ENCODE results near the gene CCDC28B.

The CCDC28B gene

GRCh38 chr1:32208891-32209328 is 8.5 kb downstream of the CCDC28B start, which contains the start of gene DCDC2B:
TSS of gene DCDC2B (plus strand) at chr1:32209089. CDS start at chr1:32209094, 5 bp downstream.
- TF ChIP-seq CTCF (IDR thresholded peaks at IDR 0.05; ENCODE audit: low read depth, low read length), result no peak
- no peak within 1 kb of the TSS for H3K4me3 ChIP-seq (ENCODE audit: low read depth, low read length)

DNA sequence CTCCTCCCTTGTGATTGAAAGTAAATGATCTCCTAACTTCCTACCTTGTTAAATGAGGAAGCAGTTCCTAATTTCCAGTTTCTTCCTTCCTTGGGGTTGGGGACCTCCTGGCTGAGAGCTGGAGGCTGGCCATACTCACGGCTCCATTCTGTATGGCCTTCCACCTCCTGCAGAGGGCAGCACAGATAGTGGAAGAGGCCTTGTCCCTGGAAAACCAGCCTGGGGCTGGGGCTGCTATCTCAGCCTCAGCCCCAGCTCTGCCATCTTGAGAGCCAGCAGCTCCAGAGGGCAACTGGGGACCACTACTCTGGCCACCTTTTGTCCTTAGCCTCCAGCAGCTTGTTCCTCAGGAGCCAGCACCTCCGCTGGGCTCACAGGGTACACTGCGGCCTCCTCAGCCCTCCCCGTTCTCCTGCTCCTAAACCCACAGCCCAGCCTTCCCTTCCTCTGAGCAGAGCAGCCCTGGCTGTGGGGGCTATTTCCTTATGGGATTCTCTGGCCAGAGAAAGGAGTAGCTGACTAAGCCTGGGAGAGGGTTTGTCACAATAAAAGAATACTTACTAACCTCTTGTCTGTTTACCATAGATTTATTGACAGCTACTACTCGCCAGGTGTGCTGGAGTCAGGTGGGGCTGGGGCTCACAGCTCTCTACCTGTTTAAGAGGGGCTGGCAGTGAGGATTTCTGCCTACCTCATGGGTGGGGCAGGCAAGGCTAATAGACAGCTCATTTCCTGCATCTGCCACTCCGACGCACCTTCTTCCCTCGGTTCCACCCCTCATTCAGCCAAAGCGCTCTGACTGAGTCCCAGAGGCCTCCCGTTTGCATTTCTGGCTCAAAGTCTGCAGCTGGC is 15.5 kb downstream of the CCDC28B start:
- peak; percentile 90 for TF ChIP-seq CTCF (IDR thresholded peaks at IDR 0.05; ENCODE audit: low read depth, low read length)
- no peak overlapping the region for H3K4me3 ChIP-seq (ENCODE audit: low read depth, low read length)

DNA sequence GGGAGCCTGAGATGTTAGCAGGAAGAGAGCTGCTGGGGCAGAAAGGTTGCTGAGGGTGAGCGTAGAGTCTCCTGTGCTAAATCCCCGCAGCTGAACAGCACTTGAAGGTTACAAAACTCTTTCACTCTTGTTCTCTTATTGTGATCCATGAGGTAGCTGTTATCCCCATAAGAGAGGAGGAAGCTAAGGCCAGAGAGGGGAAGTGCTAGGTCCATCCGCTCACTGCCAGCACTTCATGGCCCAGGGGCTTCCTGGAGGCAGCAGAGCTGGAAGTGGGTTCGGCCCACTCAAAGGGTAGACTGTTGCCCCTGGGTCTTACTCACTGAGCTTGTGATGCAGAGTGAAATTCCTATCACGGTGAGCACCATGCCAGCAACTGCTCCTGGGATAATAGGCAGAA is 16.2 kb downstream of the CCDC28B start:
- TF ChIP-seq CTCF (IDR thresholded peaks at IDR 0.05; ENCODE audit: low read depth, low read length), result no peak
- no peak overlapping the region for H3K4me3 ChIP-seq (ENCODE audit: low read depth, low read length)

DNA sequence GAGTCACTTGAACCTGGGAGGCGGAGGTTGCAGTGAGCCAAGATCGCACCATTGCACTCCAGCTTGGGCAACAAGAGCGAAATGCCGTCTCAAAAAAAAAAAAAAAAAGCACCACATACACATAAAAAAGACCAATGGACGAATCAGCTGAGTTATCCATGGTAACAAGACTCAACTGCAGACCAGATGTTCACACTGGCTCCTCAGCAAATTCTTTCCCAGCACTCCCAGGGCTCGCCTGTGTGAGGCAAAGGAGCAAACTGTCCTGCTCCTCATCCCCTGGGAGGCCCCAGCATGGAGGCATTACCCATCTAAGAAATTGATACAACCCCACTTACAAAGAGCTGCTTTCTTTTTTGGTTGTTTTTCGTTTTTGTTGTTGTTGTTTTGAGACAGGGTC is 18.6 kb downstream of the CCDC28B start:
- H3K4me3 ChIP-seq (ENCODE audit: low read depth, low read length), result no peak overlapping the region
- no peak for TF ChIP-seq CTCF (IDR thresholded peaks at IDR 0.05; ENCODE audit: low read depth, low read length)

DNA sequence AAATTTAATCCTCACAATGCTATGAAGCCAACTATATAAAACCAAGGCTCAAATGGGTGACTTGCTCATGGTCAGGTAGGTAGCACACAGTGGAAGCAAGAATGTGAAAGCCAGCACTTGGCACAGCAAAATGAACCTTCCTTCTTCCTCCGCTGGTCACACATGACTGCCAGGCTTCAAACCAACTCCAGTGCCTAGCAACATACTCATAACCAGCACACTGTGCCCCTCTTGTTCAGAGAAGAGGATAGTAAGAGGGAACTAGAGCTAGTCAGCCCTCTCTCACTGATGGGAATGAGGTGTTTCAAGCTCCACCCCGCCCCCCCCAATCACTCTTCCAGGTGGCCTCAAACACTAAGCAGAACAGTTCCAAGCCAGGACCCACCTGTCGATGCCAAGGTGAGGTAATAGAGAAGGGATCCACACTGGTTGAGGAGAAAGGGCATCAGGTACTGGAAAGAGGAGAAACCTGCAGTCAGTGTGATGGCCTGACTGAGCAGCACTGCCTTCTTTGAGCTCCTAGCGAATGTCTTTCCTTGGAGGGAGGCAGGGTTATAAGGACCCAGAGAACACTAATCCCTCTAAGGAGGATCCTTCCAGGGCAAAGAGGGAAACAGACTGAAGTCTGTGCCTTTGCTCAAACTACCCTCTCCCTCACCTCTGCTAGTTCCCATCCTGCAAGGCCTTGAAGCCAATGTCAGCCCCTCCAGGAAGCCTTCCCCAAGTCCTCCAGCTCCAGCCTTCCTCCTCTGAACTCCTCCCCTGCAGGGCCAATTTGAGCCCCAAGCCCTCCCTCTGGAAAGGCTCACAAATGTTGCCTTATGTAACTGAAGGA is 20.6 kb downstream of the CCDC28B start:
- peak overlapping the region; percentile 83 for H3K4me3 ChIP-seq (ENCODE audit: low read depth, low read length)
- no peak for TF ChIP-seq CTCF (IDR thresholded peaks at IDR 0.05; ENCODE audit: low read depth, low read length)

DNA sequence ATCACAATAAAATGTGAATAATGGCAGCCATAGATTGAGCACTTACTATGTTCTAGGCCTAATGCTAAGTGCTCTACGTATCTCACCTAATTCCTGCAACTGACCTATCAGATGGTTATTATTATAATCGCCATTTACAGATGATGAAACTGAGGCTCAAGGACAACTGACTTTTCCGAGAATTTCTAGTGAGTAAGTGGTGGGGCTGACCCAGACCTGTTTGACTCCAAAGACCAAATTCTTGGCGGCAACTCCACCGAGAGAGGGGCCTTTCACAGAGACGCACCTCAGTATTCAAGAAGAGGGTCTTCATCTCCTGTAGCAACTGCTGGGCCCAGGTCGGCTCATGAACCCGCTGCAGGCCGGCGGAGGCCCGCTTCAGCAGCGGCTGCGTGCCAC is 21.2 kb downstream of the CCDC28B start:
- H3K4me3 ChIP-seq (ENCODE audit: low read depth, low read length), result peak overlapping the region; percentile 83
- no peak for TF ChIP-seq CTCF (IDR thresholded peaks at IDR 0.05; ENCODE audit: low read depth, low read length)

Measured in WI38 (cell line).